Measurements from ENCODE around the gene GSTK1.
"Not testable (repeated sequence)": the region's sequence is repeated elsewhere in the genome, so short reads cannot be mapped to it uniquely, and the experiment has no call there.

The GSTK1 gene

GRCh38 chr7:143261901-143262300 is 1.3 kb upstream of the GSTK1 start:
- no peaks in the 10 kb centered on the region for H3K27me3 ChIP-seq (ENCODE audit: low read length)
- H3K9ac ChIP-seq (ENCODE audit: low read length) = no peak overlapping the region
- H3F3A ChIP-seq (ENCODE audit: insufficient read depth) = no peaks in the 10 kb centered on the region
- peak overlapping the region; percentile 27 for H2AFZ ChIP-seq (ENCODE audit: low read depth, low read length, severe bottlenecking)
- H4K20me1 ChIP-seq (ENCODE audit: low read depth, low read length) = no peaks in the 10 kb centered on the region
- no peaks in the 10 kb centered on the region for H3K36me3 ChIP-seq (ENCODE audit: low read length)
- TF ChIP-seq CTCF (IDR thresholded peaks at IDR 0.05; ENCODE audit: insufficient read depth, low read length, poor library complexity, severe bottlenecking) = no peak
- no peak for TF ChIP-seq EZH2phosphoT487 (conservative IDR thresholded peaks at IDR 0.05; ENCODE audit: low read length)
- H3K4me2 ChIP-seq (ENCODE audit: low read depth, low read length, poor library complexity, severe bottlenecking) = no peak overlapping the region
- no peaks in the 10 kb centered on the region; the same call in 1 of the 2 replicates for H3K79me2 ChIP-seq (ENCODE audit: insufficient read depth, low read length)
- H3K9me3 ChIP-seq (ENCODE audit: insufficient read depth, low read length) = no peaks in the 10 kb centered on the region
- no peak overlapping the region for H3K27ac ChIP-seq (ENCODE audit: low read depth, low read length)
- no peaks in the 10 kb centered on the region for H3K9me2 ChIP-seq (replicated peaks; ENCODE audit: insufficient read depth, low read length)
- H3K4me3 ChIP-seq (ENCODE audit: insufficient read depth, low read length, poor library complexity, severe bottlenecking) = no peak overlapping the region

- H3F3A ChIP-seq (ENCODE audit: insufficient read depth); H3K27me3 ChIP-seq (ENCODE audit: low read length); H3K9me3 ChIP-seq (ENCODE audit: insufficient read depth, low read length); H3K9me2 ChIP-seq (replicated peaks; ENCODE audit: insufficient read depth, low read length); H3K36me3 ChIP-seq (ENCODE audit: low read length); H4K20me1 ChIP-seq (ENCODE audit: low read depth, low read length); H3K79me2 ChIP-seq (ENCODE audit: insufficient read depth, low read length): not testable (repeated sequence)
- H3K4me2 ChIP-seq (ENCODE audit: low read depth, low read length, poor library complexity, severe bottlenecking) = peak overlapping the region; percentile 96
- peak overlapping the region; percentile 71 for H3K4me3 ChIP-seq (ENCODE audit: insufficient read depth, low read length, poor library complexity, severe bottlenecking)
- H3K9ac ChIP-seq (ENCODE audit: low read length) = peak overlapping the region; percentile 91
- 0 out of 2 replicates have a peak overlapping the region, but pooled peaks have one; percentile 17 for H3K27ac ChIP-seq (ENCODE audit: low read depth, low read length)
- H2AFZ ChIP-seq (ENCODE audit: low read depth, low read length, severe bottlenecking) = peak overlapping the region; percentile 92
Measured at GRCh38 chr7:143264196-143264568, 941 bp downstream of the GSTK1 start.

GRCh38 chr7:143265017-143265693 is 1.9 kb downstream of the GSTK1 start:
- Histone ChIP-seq H3K4me3 (ENCODE audit: insufficient read depth, low read length, poor library complexity, severe bottlenecking) (no peak overlapping the region), H3K79me2 (ENCODE audit: insufficient read depth, low read length) (no peaks in the 10 kb centered on the region; the same call in 1 of the 2 replicates), H3K27ac (ENCODE audit: low read depth, low read length) (no peak overlapping the region), H3K4me2 (ENCODE audit: low read depth, low read length, poor library complexity, severe bottlenecking) (no peak overlapping the region), H3K9me3 (ENCODE audit: insufficient read depth, low read length) (no peaks in the 10 kb centered on the region), H3K9ac (ENCODE audit: low read length) (no peak overlapping the region), H4K20me1 (ENCODE audit: low read depth, low read length) (no peaks in the 10 kb centered on the region), H3K36me3 (ENCODE audit: low read length) (no peaks in the 10 kb centered on the region), H2AFZ (ENCODE audit: low read depth, low read length, severe bottlenecking) (no peak overlapping the region), H3F3A (ENCODE audit: insufficient read depth) (no peaks in the 10 kb centered on the region), H3K27me3 (ENCODE audit: low read length) (no peaks in the 10 kb centered on the region), H3K9me2 (replicated peaks; ENCODE audit: insufficient read depth, low read length) (no peaks in the 10 kb centered on the region)
- TF ChIP-seq EZH2phosphoT487 (conservative IDR thresholded peaks at IDR 0.05; ENCODE audit: low read length) (no peak), CTCF (IDR thresholded peaks at IDR 0.05; ENCODE audit: insufficient read depth, low read length, poor library complexity, severe bottlenecking) (no peak)

- no peak overlapping the region for H3K9ac ChIP-seq (ENCODE audit: low read length)
- no peaks in the 10 kb centered on the region for H3K36me3 ChIP-seq (ENCODE audit: low read length)
- H3K4me3 ChIP-seq (ENCODE audit: insufficient read depth, low read length, poor library complexity, severe bottlenecking) = no peak overlapping the region
- H3K9me2 ChIP-seq (replicated peaks; ENCODE audit: insufficient read depth, low read length) = no peaks in the 10 kb centered on the region
- no peaks in the 10 kb centered on the region for H4K20me1 ChIP-seq (ENCODE audit: low read depth, low read length)
- TF ChIP-seq EZH2phosphoT487 (conservative IDR thresholded peaks at IDR 0.05; ENCODE audit: low read length) (no peak), CTCF (IDR thresholded peaks at IDR 0.05; ENCODE audit: insufficient read depth, low read length, poor library complexity, severe bottlenecking) (no peak)
- H3K4me2 ChIP-seq (ENCODE audit: low read depth, low read length, poor library complexity, severe bottlenecking) = no peak overlapping the region
- H3K27ac ChIP-seq (ENCODE audit: low read depth, low read length) = no peak overlapping the region
- H2AFZ ChIP-seq (ENCODE audit: low read depth, low read length, severe bottlenecking) = no peak overlapping the region
- no peaks in the 10 kb centered on the region; the same call in 1 of the 2 replicates for H3K79me2 ChIP-seq (ENCODE audit: insufficient read depth, low read length)
- H3K27me3 ChIP-seq (ENCODE audit: low read length) = no peaks in the 10 kb centered on the region
- H3F3A ChIP-seq (ENCODE audit: insufficient read depth) = no peaks in the 10 kb centered on the region
- no peaks in the 10 kb centered on the region for H3K9me3 ChIP-seq (ENCODE audit: insufficient read depth, low read length)
Measured at GRCh38 chr7:143269251-143269650, 6.0 kb downstream of the GSTK1 start.
